ENCODE measurements around the gene LATS2.
"Not testable (repeated sequence)": the region's sequence is repeated elsewhere in the genome, so short reads cannot be mapped to it uniquely, and the experiment has no call there.

The LATS2 gene

GRCh38 chr13:20953245-20953931, 108.0 kb downstream of the LATS2 start:
- no peak for DNase-seq

- no peak for DNase-seq
Observed at GRCh38 chr13:20952838-20953237, 108.5 kb downstream of the LATS2 start.

- DNase-seq, result not testable (repeated sequence)
Observed at GRCh38 chr13:20948001-20948400, 113.4 kb downstream of the LATS2 start.

- no peak for DNase-seq
Observed at GRCh38 chr13:20945952-20946383, 115.4 kb downstream of the LATS2 start.

- DNase-seq, result no peak
Observed at GRCh38 chr13:20942938-20943559, 118.3 kb downstream of the LATS2 start.

- DNase-seq, result not testable (repeated sequence)
Observed at GRCh38 chr13:20940511-20940910, 120.9 kb downstream of the LATS2 start.

- DNase-seq, result no peak
Observed at GRCh38 chr13:20940083-20940482, 121.3 kb downstream of the LATS2 start.

GRCh38 chr13:20939662-20940061, 121.7 kb downstream of the LATS2 start:
- no peak for DNase-seq

GRCh38 chr13:20938302-20938701, 123.1 kb downstream of the LATS2 start:
- no peak for DNase-seq

GRCh38 chr13:20927596-20928257, 133.7 kb downstream of the LATS2 start:
- no peak for DNase-seq

GRCh38 chr13:20925395-20925790, 136.0 kb downstream of the LATS2 start:
- not testable (repeated sequence) for DNase-seq

GRCh38 chr13:20924758-20925394, 136.5 kb downstream of the LATS2 start:
- DNase-seq, result peak; percentile 2 to 33

GRCh38 chr13:20923272-20923671, 138.1 kb downstream of the LATS2 start:
- DNase-seq, result no peak

All from NCI-H187 (cell line).